GM23248 (cell line): ENCODE data around the gene TPBGL. TPM values are rescaled to one million over a fixed set of nuclear protein-coding genes. Genes with fewer than 3 reads are reported as not detected.

Experiments
- DNase-seq: peaks from one replicate; pipeline ENCODE4 v3.0.0-alpha.2; 2015
- H2AFZ ChIP-seq: fragments of 200-600 bp; sonication (generic); 2 replicates; pipeline ENCODE4 v1.6.1; 2016; ENCODE audit warnings: antibody characterized with exemption
- H3F3A ChIP-seq: fragments of 200-600 bp; sonication (generic); 2 replicates; pipeline ENCODE4 v1.6.1; 2016; ENCODE audit warnings: mild to moderate bottlenecking, antibody characterized with exemption, mixed run types; ENCODE audit not compliant: insufficient read depth
- H3K27ac ChIP-seq: fragments of 200-600 bp; sonication (generic); 2 replicates; pipeline ENCODE4 v1.5.1; 2016; ENCODE audit warnings: mild to moderate bottlenecking
- H3K27me3 ChIP-seq: fragments of 200-600 bp; sonication (generic); replicated peaks from 2 replicates; pipeline ENCODE4 v1.6.1; 2016; ENCODE audit warnings: mild to moderate bottlenecking; ENCODE audit not compliant: insufficient read depth
- H3K36me3 ChIP-seq: fragments of 200-600 bp; sonication (generic); 2 replicates; pipeline ENCODE4 v1.6.1; 2016; ENCODE audit warnings: low read depth, mild to moderate bottlenecking
- H3K4me1 ChIP-seq: fragments of 200-600 bp; sonication (generic); 2 replicates; pipeline ENCODE4 v1.6.1; 2016; ENCODE audit warnings: mild to moderate bottlenecking; ENCODE audit not compliant: insufficient read depth
- H3K4me2 ChIP-seq: fragments of 200-600 bp; sonication (generic); one replicate; pipeline ENCODE4 v1.6.1; 2016; ENCODE audit warnings: mild to moderate bottlenecking; ENCODE audit not compliant: unreplicated experiment
- H3K4me3 ChIP-seq: fragments of 200-600 bp; sonication (generic); 2 replicates; pipeline ENCODE4 v1.5.1; 2016; ENCODE audit warnings: mild to moderate bottlenecking
- H3K79me2 ChIP-seq: fragments of 200-600 bp; sonication (generic); 2 replicates; pipeline ENCODE4 v1.6.1; 2016; ENCODE audit warnings: mild to moderate bottlenecking; ENCODE audit not compliant: insufficient read depth
- H3K9ac ChIP-seq: fragments of 200-600 bp; sonication (generic); 2 replicates; pipeline ENCODE4 v1.6.1; 2016; ENCODE audit warnings: mild to moderate bottlenecking
- H3K9me2 ChIP-seq: fragments of 200-600 bp; sonication (generic); 2 replicates; pipeline ENCODE4 v1.6.1; 2016; ENCODE audit warnings: mixed run types, mild to moderate bottlenecking, moderate library complexity; ENCODE audit not compliant: insufficient read depth
- H3K9me3 ChIP-seq: fragments of 200-600 bp; sonication (generic); one replicate; pipeline ENCODE4 v1.6.1; 2017; ENCODE audit warnings: low read depth
- H4K20me1 ChIP-seq: fragments of 200-600 bp; sonication (generic); 2 replicates; pipeline ENCODE4 v1.6.0; 2016; ENCODE audit not compliant: insufficient read depth
- EZH2 ChIP-seq: fragments of 200-600 bp; sonication (generic); IDR thresholded peaks from 2 replicates; pipeline ENCODE4 v1.6.1; 2018; ENCODE audit warnings: antibody characterized with exemption, mild to moderate bottlenecking; ENCODE audit not compliant: insufficient read depth, poor library complexity, severe bottlenecking
- EZH2phosphoT487 ChIP-seq: fragments of 200-600 bp; sonication (generic); IDR thresholded peaks from 2 replicates; pipeline ENCODE4 v1.6.1; 2018; ENCODE audit warnings: antibody characterized with exemption, moderate library complexity, mild to moderate bottlenecking, low read depth; ENCODE audit not compliant: insufficient read depth
- WGBS, 2 experiments: methylation state at CpG; one replicate each; pipeline ENCODE4 v1.1.6; 2015 to 2017; ENCODE audit warnings: low lambda C conversion rate in 2 of 2, low coverage in 1 of 2; ENCODE audit errors: missing lambda C conversion rate in 2 of 2; 5-methylcytosine and 5-hydroxymethylcytosine counted together
- in situ Hi-C: fragments of 300-500 bp; cut with MboI; formaldehyde crosslinking; loops from 2 replicates; pipeline ENCODE4 v1.15.0; 2020
- polyA plus RNA-seq: library from polyadenylated mRNA; unstranded; fragments of >200 nt; fragmentation: Nextera tagmentation; extraction: Ambion mirVana; gene quantifications from 2 replicates; pipeline ENCODE4 v1.2.1, GENCODE V29; 2016
- total RNA-seq: library from RNA; depleted of rRNA; stranded (reverse); fragments of >200 nt; shearing (Covaris generic); gene quantifications from 2 replicates; pipeline ENCODE4 v1.2.3, GENCODE V29; 2014

TPBGL gene
- total and polyA plus RNA-seq, 2 experiments from 2014 or later, result not detected

- Histone ChIP-seq H3K79me2 (no peaks in the 10 kb centered on the region), H3K27me3 (no peaks in the 10 kb centered on the region), H2AFZ (no peak overlapping the region), H3F3A (no peaks in the 10 kb centered on the region), H3K4me3 (no peak overlapping the region), H3K9me2 (no peaks in the 10 kb centered on the region), H3K36me3 (no peaks in the 10 kb centered on the region), H3K27ac (no peak overlapping the region), H3K4me2 (no peak overlapping the region), H3K9ac (no peak overlapping the region), H3K9me3 (no peaks in the 10 kb centered on the region), H3K4me1 (no peaks in the 10 kb centered on the region), H4K20me1 (no peaks in the 10 kb centered on the region)
- in situ Hi-C loops, result no loop called here
- DNase-seq, result no peak
- no peak for TF ChIP-seq EZH2
- WGBS, 2 experiments, result 90 to 95% methylated on average over 13 to 15 of the region's 16 CpGs
Observed at GRCh38 chr11:75283391-75283931, 42.9 kb downstream of the TPBGL start.

- no peak for DNase-seq
- Histone ChIP-seq H3K36me3 (no peaks in the 10 kb centered on the region), H4K20me1 (no peaks in the 10 kb centered on the region), H3K27ac (no peak overlapping the region), H3F3A (no peaks in the 10 kb centered on the region), H3K4me1 (no peaks in the 10 kb centered on the region), H3K27me3 (no peaks in the 10 kb centered on the region), H2AFZ (no peak overlapping the region), H3K4me2 (no peak overlapping the region), H3K4me3 (no peak overlapping the region), H3K9me3 (no peaks in the 10 kb centered on the region), H3K9ac (no peak overlapping the region), H3K9me2 (no peaks in the 10 kb centered on the region), H3K79me2 (no peaks in the 10 kb centered on the region)
- in situ Hi-C loops, result no loop called here
- TF ChIP-seq EZH2 (no peak), EZH2phosphoT487 (no peak)
- 94 to 96% methylated on average over 5 of the region's 5 CpGs for WGBS, 2 experiments
Observed at GRCh38 chr11:75285776-75286360, 45.3 kb downstream of the TPBGL start.

GRCh38 chr11:75286826-75287465 lies 46.4 kb downstream of the TPBGL start:
- no peaks in the 10 kb centered on the region for H3F3A ChIP-seq
- no peaks in the 10 kb centered on the region for H3K9me2 ChIP-seq
- no peaks in the 10 kb centered on the region for H3K27me3 ChIP-seq
- H3K4me1 ChIP-seq, result no peaks in the 10 kb centered on the region
- no peak overlapping the region for H3K9ac ChIP-seq
- H3K9me3 ChIP-seq, result no peaks in the 10 kb centered on the region
- in situ Hi-C loops, result no loop called here
- no peak overlapping the region for H3K27ac ChIP-seq
- WGBS, 2 experiments, result 71 to 75% methylated on average over 14 of the region's 14 CpGs
- no peak overlapping the region for H3K4me2 ChIP-seq
- no peaks in the 10 kb centered on the region for H4K20me1 ChIP-seq
- H3K4me3 ChIP-seq, result no peak overlapping the region
- peak; percentile 70 for DNase-seq
- TF ChIP-seq EZH2, result no peak
- no peak for TF ChIP-seq EZH2phosphoT487
- H3K36me3 ChIP-seq, result no peaks in the 10 kb centered on the region
- no peak overlapping the region for H2AFZ ChIP-seq
- H3K79me2 ChIP-seq, result no peaks in the 10 kb centered on the region

GRCh38 chr11:75287579-75287978 lies 47.0 kb downstream of the TPBGL start:
- Histone ChIP-seq H3K9me3 (no peaks in the 10 kb centered on the region), H3K27me3 (no peaks in the 10 kb centered on the region), H3K27ac (no peak overlapping the region), H3K4me1 (no peaks in the 10 kb centered on the region), H3K4me3 (no peak overlapping the region), H4K20me1 (no peaks in the 10 kb centered on the region), H3K79me2 (no peaks in the 10 kb centered on the region), H3F3A (no peaks in the 10 kb centered on the region), H3K9me2 (no peaks in the 10 kb centered on the region), H3K9ac (no peak overlapping the region), H2AFZ (no peak overlapping the region), H3K36me3 (no peaks in the 10 kb centered on the region), H3K4me2 (no peak overlapping the region)
- no peak for DNase-seq
- WGBS, 2 experiments, result 96 to 97% methylated on average over 17 of the region's 17 CpGs
- TF ChIP-seq EZH2phosphoT487 (no peak), EZH2 (no peak)
- in situ Hi-C loops, result no loop called here
